A549 (cell line): ENCODE results near the gene KCNG2. TPM values are rescaled to one million over a fixed set of nuclear protein-coding genes. Genes with fewer than 3 reads are reported as not detected.

ENCODE experiments used
- ATAC-seq, 2 experiments: fragments of 200-7000 bp in 1 of 2; fragments of >200 bp in 1 of 2; cut with Nextera tagmentation in 1 of 2; cut with Tn5 transposase in 1 of 2; 3 replicates each; pipeline versions ENCODE4 v1.8.0 to v1.9.1; 2018 to 2020; ENCODE audit warnings: mild to moderate bottlenecking in 1 of 2, moderate library complexity in 1 of 2
- CTCF ChIA-PET: fragments of 300-600 bp; sonication (Branson Sonifier 250); formaldehyde crosslinking; extraction: SDS; loops from one replicate; lab custom pipeline; 2021; ENCODE audit warnings: antibody characterized with exemption, inconsistent platforms; lab: Yijun Ruan, JAX
- POLR2A ChIA-PET: fragments of 350-600 bp; formaldehyde crosslinking; extraction: SDS; loops from one replicate; lab custom pipeline; 2021; ENCODE audit warnings: antibody characterized with exemption, inconsistent platforms; lab: Yijun Ruan, JAX
- DNase-seq, 2 experiments: peaks; one replicate each; pipeline versions ENCODE4 v3.0.0 to v3.0.0-alpha.2; 2011 to 2016; ENCODE audit warnings: low read depth in 1 of 2, low spot score in 1 of 2
- FAIRE-seq: peaks from 2 replicates; lab custom pipeline; 2011; peaks lifted over from hg19 to GRCh38; lab: Jason Lieb, UNC
- H3K27ac ChIP-seq, 2 experiments: fragments of >200 bp; sonication (Bioruptor Twin); formaldehyde crosslinking; 3 replicates each; pipeline ENCODE4 v1.5.1; 2016 to 2017
- H3K4me1 ChIP-seq: fragments of >200 bp; sonication (Bioruptor Twin); formaldehyde crosslinking; 3 replicates; pipeline ENCODE4 v1.6.1; 2016
- H3K4me2 ChIP-seq: fragments of >200 bp; sonication (Bioruptor Twin); formaldehyde crosslinking; 3 replicates; pipeline ENCODE4 v1.6.1; 2016
- H3K4me3 ChIP-seq: fragments of >200 bp; sonication (Bioruptor Twin); formaldehyde crosslinking; 3 replicates; pipeline ENCODE4 v1.5.1; 2016
- H3K9me3 ChIP-seq: fragments of >200 bp; sonication (Bioruptor Twin); formaldehyde crosslinking; 3 replicates; pipeline ENCODE4 v1.6.1; 2016
- ATOH8 ChIP-seq: fragments of 250-450 bp; sonication (Bioruptor Pico); IDR thresholded peaks from 2 replicates; pipeline ENCODE4 v1.5.0; 2020; ENCODE audit warnings: low read depth, mild to moderate bottlenecking, moderate library complexity
- BCL3 ChIP-seq: fragments of >200 bp; sonication (Bioruptor Twin); formaldehyde crosslinking; IDR thresholded peaks from 3 replicates; pipeline ENCODE4 v1.6.1; 2016
- CHD4 ChIP-seq: fragments of 200-600 bp; sonication (generic); IDR thresholded peaks from 2 replicates; pipeline ENCODE4 v1.6.1; 2016; ENCODE audit warnings: antibody characterized with exemption, mild to moderate bottlenecking, borderline replicate concordance
- EHF ChIP-seq: fragments of 250-450 bp; sonication (Bioruptor Pico); IDR thresholded peaks from 2 replicates; pipeline ENCODE4 v1.5.0; 2020; ENCODE audit warnings: mild to moderate bottlenecking
- EP300 ChIP-seq, 2 experiments: fragments of >200 bp; sonication (Bioruptor Twin); formaldehyde crosslinking; IDR thresholded peaks; 2 replicates in 1 of 2; 3 replicates in 1 of 2; pipeline ENCODE4 v1.6.1; 2016 to 2017
- FOSB ChIP-seq: fragments of 250-450 bp; sonication (Bioruptor Pico); IDR thresholded peaks from 2 replicates; pipeline ENCODE4 v1.5.0; 2020; ENCODE audit warnings: mild to moderate bottlenecking, moderate library complexity
- FOXS1 ChIP-seq: fragments of 250-450 bp; sonication (Bioruptor Pico); IDR thresholded peaks from 2 replicates; pipeline ENCODE4 v1.5.0; 2020; ENCODE audit warnings: mild to moderate bottlenecking, moderate library complexity
- HDAC2 ChIP-seq: fragments of 200-600 bp; sonication (generic); IDR thresholded peaks from 2 replicates; pipeline ENCODE4 v1.6.1; 2016
- HOXB13 ChIP-seq: fragments of 250-450 bp; sonication (Bioruptor Pico); IDR thresholded peaks from 2 replicates; pipeline ENCODE4 v1.5.0; 2020; ENCODE audit warnings: low read depth, mild to moderate bottlenecking, moderate library complexity
- HOXB5 ChIP-seq: fragments of 250-450 bp; sonication (Bioruptor Pico); IDR thresholded peaks from 2 replicates; pipeline ENCODE4 v1.5.0; 2020; ENCODE audit warnings: mild to moderate bottlenecking, moderate library complexity
- JUNB ChIP-seq: fragments of >200 bp; sonication (Bioruptor Twin); formaldehyde crosslinking; IDR thresholded peaks from 2 replicates; pipeline ENCODE4 v1.6.1; 2016
- KDM1A ChIP-seq: fragments of 200-600 bp; sonication (generic); IDR thresholded peaks from 2 replicates; pipeline ENCODE4 v1.6.1; 2016; ENCODE audit warnings: low read depth, mild to moderate bottlenecking
- KDM5A ChIP-seq: fragments of 200-600 bp; sonication (generic); IDR thresholded peaks from 2 replicates; pipeline ENCODE4 v1.6.1; 2016; ENCODE audit warnings: antibody characterized with exemption, mild to moderate bottlenecking
- MAFK ChIP-seq: fragments of 450-650 bp; IDR thresholded peaks from 2 replicates; pipeline ENCODE4 v1.6.1; 2014; ENCODE audit not compliant: partially characterized antibody
- MAX ChIP-seq: IDR thresholded peaks from 2 replicates; pipeline ENCODE4 v1.6.1; 2012
- MYC ChIP-seq: IDR thresholded peaks from 2 replicates; pipeline ENCODE4 v1.6.1; 2012; ENCODE audit warnings: mild to moderate bottlenecking, inconsistent platforms, low read length, improper control_type of control experiment, borderline replicate concordance
- NPAS2 ChIP-seq: fragments of 250-450 bp; sonication (Bioruptor Pico); IDR thresholded peaks from 2 replicates; pipeline ENCODE4 v1.8.0; 2022; ENCODE audit warnings: mild to moderate bottlenecking, moderate library complexity, borderline replicate concordance
- NR3C1 ChIP-seq: fragments of >200 bp; sonication (Bioruptor Twin); formaldehyde crosslinking; IDR thresholded peaks from 3 replicates; pipeline ENCODE4 v1.6.1; 2017
- POLR2A ChIP-seq: IDR thresholded peaks from 2 replicates; pipeline ENCODE4 v1.6.1; 2012; ENCODE audit warnings: mild to moderate bottlenecking, low read length
- POLR2AphosphoS2 ChIP-seq: conservative IDR thresholded peaks from 2 replicates; pipeline ENCODE4 v1.6.1; 2012; ENCODE audit warnings: low read length, improper control_type of control experiment, inconsistent platforms
- RARB ChIP-seq: fragments of 250-450 bp; sonication (Bioruptor Pico); IDR thresholded peaks from 2 replicates; pipeline ENCODE4 v1.8.0; 2021; ENCODE audit warnings: mild to moderate bottlenecking, moderate library complexity
- RCOR1 ChIP-seq: fragments of 150-350 bp; IDR thresholded peaks from 2 replicates; pipeline ENCODE4 v1.6.1; 2014; ENCODE audit warnings: antibody characterized with exemption, low read length, low read depth
- SMC3 ChIP-seq: fragments of >200 bp; sonication (Bioruptor Twin); formaldehyde crosslinking; IDR thresholded peaks from 3 replicates; pipeline ENCODE4 v1.6.1; 2018; ENCODE audit warnings: inconsistent platforms
- SREBF2 ChIP-seq: fragments of 450-650 bp; IDR thresholded peaks from 2 replicates; pipeline ENCODE4 v1.6.1; 2014; ENCODE audit warnings: mild to moderate bottlenecking, moderate library complexity
- TFCP2L1 ChIP-seq: fragments of 250-450 bp; sonication (Bioruptor Pico); IDR thresholded peaks from 2 replicates; pipeline ENCODE4 v1.5.0; 2021; ENCODE audit warnings: mild to moderate bottlenecking
- TP53 ChIP-seq: fragments of 250-450 bp; sonication (Bioruptor Pico); IDR thresholded peaks from 2 replicates; pipeline ENCODE4 v1.5.0; 2021; ENCODE audit warnings: mild to moderate bottlenecking, moderate library complexity
- USF2 ChIP-seq: fragments of 450-650 bp; IDR thresholded peaks from 2 replicates; pipeline ENCODE4 v1.6.1; 2014; ENCODE audit warnings: antibody characterized with exemption
- ZNF302 ChIP-seq: fragments of 250-450 bp; sonication (Bioruptor Pico); IDR thresholded peaks from 2 replicates; pipeline ENCODE4 v1.9.0; 2021; ENCODE audit warnings: inconsistent platforms, mild to moderate bottlenecking, moderate library complexity
- WGBS: methylation state at CpG from one replicate; pipeline ENCODE4 v1.1.6; 2017; ENCODE audit errors: missing lambda C conversion rate; 5-methylcytosine and 5-hydroxymethylcytosine counted together
- polyA plus RNA-seq, 4 experiments: library from polyadenylated mRNA; depleted of rRNA in 3 of 4; stranded (reverse); fragments of >200 nt; fragmentation: RNase III in 1 of 4; extraction: RNeasy Plus Mini Kit Qiagen cat#74134 plus additional on column Dnase treatment in 1 of 4; gene quantifications; 2 replicates in 3 of 4; 3 replicates in 1 of 4; pipeline ENCODE4 v1.2.3, GENCODE V29; 2011 to 2017

The KCNG2 gene
- polyA plus RNA-seq, 2 of the 4 experiments (the other 2 are of a cell fraction), result not detected

- no peak overlapping the region for H3K27ac ChIP-seq
- WGBS, result 51% methylated on average over 4 of the region's 14 CpGs
- TF ChIP-seq FOXS1 (no peak), POLR2A (no peak), SMC3 (no peak), EHF (CRISPR knock-in tag) (no peak), HDAC2 (no peak), MAFK (no peak), FOSB (no peak), HOXB5 (CRISPR knock-in tag) (no peak)
- FAIRE-seq (no peak), DNase-seq (no peak), ATAC-seq (no peak)
- H3K4me1 ChIP-seq, result no peaks in the 10 kb centered on the region; the same call in 2 of the 3 replicates
- no peaks in the 10 kb centered on the region for H3K9me3 ChIP-seq
- ChIA-PET POLR2A (no interaction called here), CTCF (no interaction called here)
- H3K4me2 ChIP-seq, result no peak overlapping the region
- H3K4me3 ChIP-seq, result no peak overlapping the region
Observed at GRCh38 chr18:79803611-79804051, 5.9 kb downstream of the KCNG2 start.

- no peak for TF ChIP-seq JUNB
- no peak for TF ChIP-seq MYC
- TF ChIP-seq, all 56 proteins: peak for 0
- Histone ChIP-seq H3K27ac (no peak overlapping the region), H3K4me3 (no peak overlapping the region), H3K4me1 (no peaks in the 10 kb centered on the region), H3K9me3 (no peaks in the 10 kb centered on the region), H3K4me2 (no peak overlapping the region)
- 68% methylated on average over 12 of the region's 15 CpGs for WGBS
- FAIRE-seq, result no peak
- DNase-seq, result no peak
- CTCF ChIA-PET, result no interaction called here
- POLR2A ChIA-PET, result no interaction called here
- ATAC-seq, result no peak
Observed at GRCh38 chr18:79804130-79804787, 6.5 kb downstream of the KCNG2 start.

- no peak for TF ChIP-seq NR3C1
- TF ChIP-seq POLR2AphosphoS2, result no peak
- TF ChIP-seq MAX, result no peak
- H3K9me3 ChIP-seq, result no peaks in the 10 kb centered on the region
- H3K4me2 ChIP-seq, result no peak overlapping the region
- CTCF ChIA-PET, result no interaction called here
- no peak overlapping the region for H3K27ac ChIP-seq
- H3K4me3 ChIP-seq, result no peak overlapping the region
- no peak for DNase-seq
- ATAC-seq, result no peak
- POLR2A ChIA-PET, result no interaction called here
- no peak for FAIRE-seq
- H3K4me1 ChIP-seq, result no peaks in the 10 kb centered on the region
- 59% methylated on average over 13 of the region's 18 CpGs for WGBS
Observed at GRCh38 chr18:79805211-79805887, 7.6 kb downstream of the KCNG2 start.

GRCh38 chr18:79805926-79806487 lies 8.3 kb downstream of the KCNG2 start:
- WGBS, result 68% methylated on average over 6 of the region's 16 CpGs
- Histone ChIP-seq H3K4me1 (no peaks in the 10 kb centered on the region), H3K4me2 (no peak overlapping the region), H3K4me3 (no peak overlapping the region), H3K9me3 (no peaks in the 10 kb centered on the region), H3K27ac (no peak overlapping the region)
- DNase-seq (no peak), FAIRE-seq (no peak), ATAC-seq (no peak)
- POLR2A ChIA-PET, result no interaction called here
- no peak for TF ChIP-seq SREBF2
- TF ChIP-seq RARB (CRISPR knock-in tag), result no peak
- TF ChIP-seq FOSB, result no peak
- no peak for TF ChIP-seq ATOH8
- TF ChIP-seq TP53 (CRISPR knock-in tag), result no peak
- TF ChIP-seq KDM5A, result no peak
- TF ChIP-seq MAX, result no peak
- TF ChIP-seq ZNF302 (CRISPR knock-in tag), result no peak
- TF ChIP-seq CHD4, result no peak
- no peak for TF ChIP-seq EP300 (IDR thresholded peaks at IDR 0.05)
- no peak for TF ChIP-seq RCOR1
- no peak for TF ChIP-seq HOXB5 (CRISPR knock-in tag)
- TF ChIP-seq TFCP2L1 (CRISPR knock-in tag), result no peak
- TF ChIP-seq BCL3, result no peak
- TF ChIP-seq HOXB13, result no peak
- no peak for TF ChIP-seq NPAS2
- no peak for TF ChIP-seq POLR2AphosphoS2
- TF ChIP-seq USF2, result no peak
- no peak for TF ChIP-seq KDM1A
- CTCF ChIA-PET, result no interaction called here
